Activated CD4-positive, alpha-beta T cell treated with anti-CD3 and anti-CD28 coated beads, Interleukin-2, amount 50 U/mL, for 4 hours (primary cell): ENCODE results near the gene AGO4.
"Not testable (repeated sequence)": the region's sequence is repeated elsewhere in the genome, so short reads cannot be mapped to it uniquely, and the experiment has no call there.

Experiments
- DNase-seq, 2 experiments: peaks; one replicate each; pipeline ENCODE4 v3.0.0-alpha.2; 2020

AGO4 gene

GRCh38 chr1:35812754-35813153 lies 4.9 kb downstream of the AGO4 start:
- not testable (repeated sequence) for DNase-seq

GRCh38 chr1:35825255-35825654 lies 17.4 kb downstream of the AGO4 start:
- DNase-seq, result no peak

- no peak for DNase-seq
These were observed 24.6 kb downstream of the AGO4 start for GRCh38 chr1:35832276-35832905.

- DNase-seq, result no peak
These were observed 25.6 kb downstream of the AGO4 start for GRCh38 chr1:35833395-35833794.

- DNase-seq, result no peak
These were observed 26.4 kb downstream of the AGO4 start for GRCh38 chr1:35834218-35834617.

- DNase-seq, result no peak
These were observed 27.6 kb downstream of the AGO4 start for GRCh38 chr1:35835398-35835797.

GRCh38 chr1:35836734-35837133 lies 28.9 kb downstream of the AGO4 start:
- DNase-seq, result no peak

- no peak for DNase-seq
These were observed 31.0 kb downstream of the AGO4 start for GRCh38 chr1:35838693-35839245.

GRCh38 chr1:35844826-35845225 lies 37.0 kb downstream of the AGO4 start:
- no peak for DNase-seq

GRCh38 chr1:35845766-35846165 lies 38.0 kb downstream of the AGO4 start:
- DNase-seq, result no peak

- DNase-seq, result no peak
These were observed 40.2 kb downstream of the AGO4 start for GRCh38 chr1:35847935-35848565.

- DNase-seq, result no peak
These were observed 42.2 kb downstream of the AGO4 start for GRCh38 chr1:35850051-35850450.

- DNase-seq, result no peak
These were observed 42.9 kb downstream of the AGO4 start for GRCh38 chr1:35850716-35851115.

GRCh38 chr1:35851132-35851869 lies 43.5 kb downstream of the AGO4 start:
- DNase-seq, result no peak

- DNase-seq, result no peak
These were observed 44.4 kb downstream of the AGO4 start for GRCh38 chr1:35852241-35852640.

GRCh38 chr1:35854989-35855700 lies 47.3 kb downstream of the AGO4 start:
- no peak for DNase-seq

GRCh38 chr1:35856964-35857363 lies 49.1 kb downstream of the AGO4 start:
- DNase-seq, result no peak

- no peak for DNase-seq
These were observed 50.0 kb downstream of the AGO4 start for GRCh38 chr1:35857830-35858229.

GRCh38 chr1:35860696-35861095 lies 52.9 kb downstream of the AGO4 start:
- no peak for DNase-seq

GRCh38 chr1:35863136-35863535 lies 55.3 kb downstream of the AGO4 start:
- DNase-seq, result no peak

GRCh38 chr1:35863881-35864625 lies 56.2 kb downstream of the AGO4 start:
- no peak for DNase-seq

- DNase-seq, result no peak
These were observed 57.0 kb downstream of the AGO4 start for GRCh38 chr1:35864813-35865212.

GRCh38 chr1:35866991-35867390 lies 59.2 kb downstream of the AGO4 start:
- no peak for DNase-seq
